OCI-LY7 (cell line): Measurements from ENCODE around the gene WT1. TPM values are rescaled to one million over a fixed set of nuclear protein-coding genes. Genes with fewer than 3 reads are reported as not detected.

ENCODE experiments used
- BruUV-seq: library from RNA; stranded (reverse); fragments of 400-500 nt; replicated peaks from 2 replicates; lab custom pipeline; 2021; lab: Mats Ljungman, UMichigan
- CTCF ChIA-PET: fragments of 300-600 bp; sonication (Branson Sonifier 250); formaldehyde crosslinking; loops from one replicate; lab custom pipeline; 2022; ENCODE audit warnings: antibody characterized with exemption; ENCODE audit not compliant: unreplicated experiment; lab: Charles Lee
- POLR2A ChIA-PET: fragments of 300-600 bp; sonication (Branson Sonifier 250); formaldehyde crosslinking; loops from one replicate; lab custom pipeline; 2022; ENCODE audit warnings: antibody characterized with exemption; lab: Charles Lee
- DNase-seq: peaks from one replicate; pipeline ENCODE4 v3.0.0-alpha.2; 2015; ENCODE audit warnings: low spot score
- H2AFZ ChIP-seq: fragments of 200-600 bp; sonication (generic), shearing (Covaris generic); 2 replicates; pipeline ENCODE4 v1.6.1; 2014; ENCODE audit warnings: mild to moderate bottlenecking, antibody characterized with exemption, low read length, moderate library complexity
- H3K27ac ChIP-seq: fragments of 200-600 bp; sonication (generic); 2 replicates; pipeline ENCODE4 v1.5.1; 2014; ENCODE audit warnings: mixed run types, low read depth, mild to moderate bottlenecking, moderate library complexity, low read length, inconsistent platforms; ENCODE audit not compliant: poor library complexity, severe bottlenecking
- H3K36me3 ChIP-seq: fragments of 200-600 bp; sonication (generic); 2 replicates; pipeline ENCODE4 v1.6.1; 2014; ENCODE audit warnings: mild to moderate bottlenecking, antibody characterized with exemption, low read length, moderate library complexity, mixed read lengths; ENCODE audit not compliant: insufficient read depth
- H3K4me1 ChIP-seq: fragments of 200-600 bp; sonication (generic); 2 replicates; pipeline ENCODE4 v1.5.1; 2014; ENCODE audit warnings: mild to moderate bottlenecking, low read length; ENCODE audit not compliant: insufficient read depth, poor library complexity, severe bottlenecking
- H3K4me2 ChIP-seq: fragments of 200-600 bp; sonication (generic); 2 replicates; pipeline ENCODE4 v1.6.1; 2014; ENCODE audit warnings: mild to moderate bottlenecking, low read length
- H3K4me3 ChIP-seq: fragments of 200-600 bp; sonication (generic); 2 replicates; pipeline ENCODE4 v1.5.1; 2014; ENCODE audit warnings: mild to moderate bottlenecking, low read depth, low read length; ENCODE audit not compliant: poor library complexity, severe bottlenecking
- H3K79me2 ChIP-seq: fragments of 200-600 bp; sonication (generic); 2 replicates; pipeline ENCODE4 v1.6.1; 2016; ENCODE audit warnings: low read depth, mild to moderate bottlenecking, low read length, moderate library complexity, mixed read lengths; ENCODE audit not compliant: insufficient read depth
- H3K9me2 ChIP-seq: fragments of 200-600 bp; sonication (generic); 2 replicates; pipeline ENCODE4 v1.6.1; 2016; ENCODE audit warnings: mild to moderate bottlenecking, low read length, mixed read lengths; ENCODE audit not compliant: insufficient read depth
- H3K9me3 ChIP-seq: fragments of 200-600 bp; sonication (generic); 2 replicates; pipeline ENCODE4 v1.6.1; 2014; ENCODE audit warnings: mild to moderate bottlenecking, mixed run types, low read length, mixed read lengths
- H4K20me1 ChIP-seq: fragments of 200-600 bp; sonication (generic); 2 replicates; pipeline ENCODE4 v1.6.1; 2014; ENCODE audit warnings: mild to moderate bottlenecking, antibody characterized with exemption, low read length, moderate library complexity, mixed read lengths; ENCODE audit not compliant: insufficient read depth
- CTCF ChIP-seq: fragments of 200-600 bp; sonication (generic); conservative IDR thresholded peaks from 2 replicates; pipeline ENCODE4 v1.5.1; 2014; ENCODE audit warnings: mild to moderate bottlenecking, antibody characterized with exemption, low read length, moderate library complexity, mixed read lengths
- EZH2phosphoT487 ChIP-seq: fragments of 200-600 bp; sonication (generic); IDR thresholded peaks from 2 replicates; pipeline ENCODE4 v1.6.1; 2018; ENCODE audit warnings: low read depth, borderline replicate concordance, mild to moderate bottlenecking, mixed run types, antibody characterized with exemption, low read length, moderate library complexity, mixed read lengths
- intact Hi-C: fragments of 100-400 bp; cut with micrococcal nuclease; formaldehyde crosslinking; loops from one replicate; pipeline ENCODE4 v1.10.0; 2022; ENCODE audit not compliant: unreplicated experiment
- total RNA-seq, 2 experiments: library from RNA; depleted of rRNA in 1 of 2; stranded (reverse); fragments of >200 nt in 1 of 2; shearing (Covaris generic) in 1 of 2; gene quantifications; 2 replicates each; pipeline ENCODE4 v1.2.3, GENCODE V29; 2014 to 2022

WT1 gene
- total RNA-seq, 2 experiments from 2014 or later = not detected

GRCh38 chr11:32433101-32433913 lies 2.0 kb downstream of the WT1 start:
- ChIA-PET POLR2A (no interaction called here), CTCF (no interaction called here)
- TF ChIP-seq CTCF = no peak
- TF ChIP-seq EZH2phosphoT487 = no peak
- DNase-seq = no peak
- H4K20me1 ChIP-seq = no peaks in the 10 kb centered on the region
- H3K9me3 ChIP-seq = no peaks in the 10 kb centered on the region
- intact Hi-C loops = no loop called here
- no peaks in the 10 kb centered on the region for H3K36me3 ChIP-seq
- no peaks in the 10 kb centered on the region for H3K4me1 ChIP-seq
- no peak overlapping the region for H2AFZ ChIP-seq
- no TSS peak for BruUV-seq
- no peaks in the 10 kb centered on the region for H3K79me2 ChIP-seq
- no peak overlapping the region for H3K4me3 ChIP-seq
- H3K27ac ChIP-seq = no peak overlapping the region
- no peak overlapping the region for H3K4me2 ChIP-seq
- no peaks in the 10 kb centered on the region for H3K9me2 ChIP-seq

- no peak overlapping the region for H3K4me3 ChIP-seq
- TF ChIP-seq CTCF = no peak
- TF ChIP-seq EZH2phosphoT487 = no peak
- CTCF ChIA-PET = no interaction called here
- H3K79me2 ChIP-seq = no peaks in the 10 kb centered on the region
- H3K27ac ChIP-seq = no peak overlapping the region
- H3K9me2 ChIP-seq = no peaks in the 10 kb centered on the region
- no peak overlapping the region for H2AFZ ChIP-seq
- H4K20me1 ChIP-seq = no peaks in the 10 kb centered on the region
- no peak for DNase-seq
- no peaks in the 10 kb centered on the region for H3K9me3 ChIP-seq
- H3K4me2 ChIP-seq = no peak overlapping the region
- no TSS peak for BruUV-seq
- POLR2A ChIA-PET = no interaction called here
- H3K4me1 ChIP-seq = no peaks in the 10 kb centered on the region
- intact Hi-C loops = no loop called here
- H3K36me3 ChIP-seq = no peaks in the 10 kb centered on the region
Measured at GRCh38 chr11:32432565-32432964, 2.8 kb downstream of the WT1 start.
